RWPE1 (cell line): ENCODE results near the gene SPIRE1.
"Not testable (repeated sequence)": the region's sequence is repeated elsewhere in the genome, so short reads cannot be mapped to it uniquely, and the experiment has no call there.

ENCODE experiments used
- CTCF ChIA-PET: fragments of 350-600 bp; sonication (Branson Sonifier 250); formaldehyde crosslinking; extraction: SDS; loops from one replicate; lab custom pipeline; 2021; lab: Yijun Ruan, JAX
- POLR2A ChIA-PET: fragments of 400-600 bp; formaldehyde crosslinking; extraction: SDS; loops from one replicate; lab custom pipeline; 2020; ENCODE audit warnings: antibody characterized with exemption; ENCODE audit not compliant: low non-redundant PET; lab: Yijun Ruan, JAX
- DNase-seq: peaks from one replicate; pipeline ENCODE4 v3.0.0; 2012; ENCODE audit warnings: low spot score
- H3K27ac ChIP-seq: fragments of 450-650 bp; 2 replicates; pipeline ENCODE4 v1.5.1; 2017
- TF ChIP-seq, protein P1 (sequence below): fragments of 450-650 bp; conservative IDR thresholded peaks from 2 replicates; pipeline ENCODE4 v1.5.1; 2017; ENCODE audit warnings: low read depth, mild to moderate bottlenecking

Gene SPIRE1

GRCh38 chr18:12422936-12423335 is 235.0 kb downstream of the SPIRE1 start:
- POLR2A ChIA-PET = no interaction called here
- H3K27ac ChIP-seq = no peak overlapping the region
- CTCF ChIA-PET = interaction anchor here (0.7 to 1.5 kb wide), 4 partner anchors 13 to 49 kb away, joined by 3 to 4 read pairs (median 3); no protein-coding TSS in a partner anchor
- TF ChIP-seq, protein P1, sequence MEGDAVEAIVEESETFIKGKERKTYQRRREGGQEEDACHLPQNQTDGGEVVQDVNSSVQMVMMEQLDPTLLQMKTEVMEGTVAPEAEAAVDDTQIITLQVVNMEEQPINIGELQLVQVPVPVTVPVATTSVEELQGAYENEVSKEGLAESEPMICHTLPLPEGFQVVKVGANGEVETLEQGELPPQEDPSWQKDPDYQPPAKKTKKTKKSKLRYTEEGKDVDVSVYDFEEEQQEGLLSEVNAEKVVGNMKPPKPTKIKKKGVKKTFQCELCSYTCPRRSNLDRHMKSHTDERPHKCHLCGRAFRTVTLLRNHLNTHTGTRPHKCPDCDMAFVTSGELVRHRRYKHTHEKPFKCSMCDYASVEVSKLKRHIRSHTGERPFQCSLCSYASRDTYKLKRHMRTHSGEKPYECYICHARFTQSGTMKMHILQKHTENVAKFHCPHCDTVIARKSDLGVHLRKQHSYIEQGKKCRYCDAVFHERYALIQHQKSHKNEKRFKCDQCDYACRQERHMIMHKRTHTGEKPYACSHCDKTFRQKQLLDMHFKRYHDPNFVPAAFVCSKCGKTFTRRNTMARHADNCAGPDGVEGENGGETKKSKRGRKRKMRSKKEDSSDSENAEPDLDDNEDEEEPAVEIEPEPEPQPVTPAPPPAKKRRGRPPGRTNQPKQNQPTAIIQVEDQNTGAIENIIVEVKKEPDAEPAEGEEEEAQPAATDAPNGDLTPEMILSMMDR = no peak
- no peak for DNase-seq

- DNase-seq = no peak
- CTCF ChIA-PET = no interaction called here
- no peak overlapping the region for H3K27ac ChIP-seq
These were observed 236.2 kb downstream of the SPIRE1 start for GRCh38 chr18:12421732-12422131.

GRCh38 chr18:12420821-12421421 is 237.0 kb downstream of the SPIRE1 start:
- H3K27ac ChIP-seq = peak overlapping the region; percentile 65
- ChIA-PET POLR2A (no interaction called here), CTCF (no interaction called here)
- DNase-seq = no peak
- TF ChIP-seq, protein P1 = no peak

More at GRCh38 chr18:12421732-12422131, 236.2 kb downstream of the SPIRE1 start:
- TF ChIP-seq, protein P1 = no peak
- POLR2A ChIA-PET = no interaction called here

- no peak for DNase-seq
- ChIA-PET POLR2A (no interaction called here), CTCF (no interaction called here)
- TF ChIP-seq, protein P1 = no peak
- H3K27ac ChIP-seq = no peak overlapping the region
These were observed 240.2 kb downstream of the SPIRE1 start for GRCh38 chr18:12417687-12418086.

DNA sequence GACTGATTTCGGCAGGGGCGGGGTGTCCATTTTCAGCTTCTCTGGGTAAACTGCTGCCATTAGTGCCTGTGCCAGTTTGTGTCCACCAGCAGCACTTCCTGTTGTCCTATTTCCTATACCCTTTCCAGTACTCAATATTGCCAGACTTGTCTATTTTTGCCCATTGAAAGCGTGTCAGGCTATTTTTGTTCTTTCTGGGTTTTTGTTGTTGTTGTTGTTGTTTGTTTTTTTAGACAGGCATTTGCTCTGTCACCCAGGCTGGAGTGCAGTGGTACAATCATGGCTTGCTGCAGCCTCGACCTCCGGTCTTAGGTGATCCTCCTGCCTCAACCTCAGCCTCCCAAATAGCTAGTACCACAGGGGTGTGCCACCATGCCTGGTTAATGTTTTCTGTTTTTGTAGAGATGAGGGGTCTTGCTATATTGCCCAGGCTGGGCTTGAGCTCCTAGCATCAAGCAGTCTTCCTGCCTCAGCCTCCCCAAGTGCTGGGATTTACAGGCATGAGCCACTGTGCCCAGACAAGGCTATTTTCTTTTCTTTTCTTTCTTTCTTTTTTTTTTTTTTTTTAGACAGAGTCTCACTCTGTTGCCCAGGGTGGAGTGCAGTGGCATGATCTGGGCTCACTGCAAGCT is 241.7 kb downstream of the SPIRE1 start:
- TF ChIP-seq, protein P1 = no peak
- ChIA-PET POLR2A (no interaction called here), CTCF (interaction anchor here (0.5 to 1.0 kb wide), 2 partner anchors 8 to 23 kb away, joined by 3 to 4 read pairs; no protein-coding TSS in a partner anchor)
- DNase-seq = no peak
- H3K27ac ChIP-seq = peak overlapping the region; percentile 52

GRCh38 chr18:12411456-12411855 is 246.5 kb downstream of the SPIRE1 start:
- H3K27ac ChIP-seq = peak overlapping the region; percentile 40
- CTCF ChIA-PET = no interaction called here
- TF ChIP-seq, protein P1 = no peak
- DNase-seq = no peak
- POLR2A ChIA-PET = no interaction called here

DNA sequence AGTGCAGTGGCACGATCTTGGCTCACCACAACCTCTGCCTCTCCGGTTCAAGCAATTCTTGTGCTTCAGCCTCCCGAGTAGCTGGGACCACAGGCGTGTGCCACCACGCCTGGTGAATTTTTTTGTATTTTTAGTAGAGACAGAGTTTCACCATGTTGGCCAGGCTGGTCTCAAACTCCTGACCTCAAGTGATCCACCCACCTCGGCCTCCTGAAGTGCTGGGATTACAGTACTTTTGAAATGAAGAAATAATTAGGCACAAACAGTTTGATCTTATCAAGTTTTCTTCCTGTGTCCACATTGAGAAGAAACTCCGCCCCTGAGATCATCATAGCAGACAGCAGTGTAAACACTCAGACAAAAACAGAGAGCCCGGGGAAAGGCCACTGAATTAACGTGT is 247.2 kb downstream of the SPIRE1 start:
- POLR2A ChIA-PET, CTCF ChIA-PET, DNase-seq: not testable (repeated sequence)
- H3K27ac ChIP-seq = peak overlapping the region; percentile 49
